Ovary (tissue), 9 donors: ENCODE data around the gene ABCA2. TPM values are rescaled to one million over a fixed set of nuclear protein-coding genes. Genes with fewer than 3 reads are reported as not detected.

Source experiments
- DNase-seq, 5 donors: peaks; one replicate each; pipeline ENCODE4 v3.0.0-alpha.2; 2019 to 2020
- H3K27ac ChIP-seq, 2 donors: fragments of 200-600 bp; one replicate each; pipeline versions ENCODE4 v1.5.1 to v1.8.0; 2019 to 2022
- H3K27me3 ChIP-seq: fragments of 200-600 bp; one replicate; pipeline ENCODE4 v1.8.0; 2022
- H3K36me3 ChIP-seq: fragments of 200-600 bp; sonication (generic); one replicate; pipeline ENCODE4 v1.5.1; 2019
- H3K4me1 ChIP-seq: one replicate; pipeline ENCODE4 v1.8.1; 2013; ENCODE audit warnings: mild to moderate bottlenecking, moderate library complexity; ENCODE audit not compliant: insufficient read depth
- H3K4me3 ChIP-seq: fragments of 200-600 bp; sonication (generic); one replicate; pipeline ENCODE4 v1.5.1; 2017
- H3K9me3 ChIP-seq, 2 donors: fragments of 200-600 bp in 1 of 2; sonication (generic) in 1 of 2; one replicate each; pipeline versions ENCODE4 v1.5.1 to v1.8.1; 2013 to 2019; ENCODE audit warnings: mild to moderate bottlenecking in 1 of 2, moderate library complexity in 1 of 2
- CTCF ChIP-seq, 3 donors: fragments of 450-650 bp in 2 of 3; fragments of 200-600 bp in 1 of 3; IDR thresholded peaks; one replicate each; pipeline versions ENCODE4 v1.5.1 to v1.8.0; 2016 to 2022; ENCODE audit warnings: antibody characterized with exemption in 3 of 3, mild to moderate bottlenecking in 1 of 3
- EP300 ChIP-seq: sonication (generic); formaldehyde crosslinking; IDR thresholded peaks from one replicate; pipeline ENCODE4 v1.6.1; 2017; ENCODE audit warnings: antibody characterized with exemption
- POLR2A ChIP-seq: fragments of 450-650 bp; IDR thresholded peaks from one replicate; pipeline ENCODE4 v1.6.1; 2017; ENCODE audit warnings: antibody characterized with exemption, mild to moderate bottlenecking, moderate library complexity
- WGBS, 3 donors: extraction: QIAGEN DNeasy Blood & Tissue Kit in 1 of 3; methylation state at CpG; one replicate each; pipeline versions ENCODE4 v1.1.5 to v1.1.7; 2013 to 2017; 5-methylcytosine and 5-hydroxymethylcytosine counted together
- intact Hi-C, 4 donors: fragments of 100-400 bp; cut with DNase I; formaldehyde crosslinking; loops; one replicate each; pipeline versions ENCODE4 v1.11.0 to v1.15.1; 2022 to 2023
- polyA plus RNA-seq, 2 donors: library from polyadenylated mRNA; stranded (reverse); fragments of 200-250 nt in 1 of 2; fragments of 350-450 nt in 1 of 2; fragmentation: Illumina TruSeq in 1 of 2; extraction: RNeasy Lipid Tissue Mini Kit (QIAGEN cat#74804) in 1 of 2; gene quantifications; one replicate each; pipeline ENCODE4 v1.2.3, GENCODE V29; 2013 to 2014
- total RNA-seq, 7 donors: library from RNA; depleted of rRNA in 2 of 7; stranded (reverse); fragments of >200 nt in 2 of 7; fragmentation: NEBNext Ultra II Directional in 3 of 7; extraction: Animal tissue kit (Norgen Biotek cat#: 25700) in 3 of 7; gene quantifications; one replicate each; pipeline versions ENCODE4 v1.1.0 to v1.2.4, GENCODE V29; 2016 to 2023
- donor health status: DM: no; HTN: no; CAD: no; lungs with moderate emphysema.
- donor health status: DM: no; HTN: no; CAD: no.
- donor health status: Bipolar disorder and iron deficiency.
- donor health status: DM: yes; HTN: yes; CAD: no.
- donor health status: DM: no; HTN: no; CAD: no.
- donor health status: DM: yes; HTN: yes; CAD: no.

ABCA2 gene
- total and polyA plus RNA-seq, 9 donors: 2.0 to 26.9 (median 12.3) TPM

- 86 to 87% (median 86%) methylated on average over 15 to 17 of the region's 17 CpGs for WGBS, 3 donors
- peaks cover 6% of the 10 kb centered on the region for H3K27me3 ChIP-seq
- no peak overlapping the region for H3K27ac ChIP-seq
- H3K36me3 ChIP-seq: no peaks in the 10 kb centered on the region
- no peaks in the 10 kb centered on the region for H3K9me3 ChIP-seq
- H3K4me1 ChIP-seq: peaks cover 24% of the 10 kb centered on the region
- TF ChIP-seq EP300: no peak
- TF ChIP-seq CTCF (IDR thresholded peaks at IDR 0.05): no peak
- TF ChIP-seq POLR2A: no peak
- no peak for DNase-seq
- intact Hi-C loops: no loop called here
- H3K4me3 ChIP-seq: no peak overlapping the region
These were observed 23.2 kb upstream of the ABCA2 start for GRCh38 chr9:137051145-137051724.

GRCh38 chr9:137050570-137050969, 22.5 kb upstream of the ABCA2 start:
- Histone ChIP-seq H3K4me1 (peaks cover 22% of the 10 kb centered on the region), H3K27me3 (peaks cover 6% of the 10 kb centered on the region), H3K4me3 (no peak overlapping the region), H3K9me3 (no peaks in the 10 kb centered on the region), H3K36me3 (no peaks in the 10 kb centered on the region), H3K27ac (no peak overlapping the region)
- intact Hi-C loops: no loop called here
- 71 to 84% (median 83%) methylated on average over 5 of the region's 5 CpGs for WGBS, 3 donors
- TF ChIP-seq CTCF (IDR thresholded peaks at IDR 0.05) (no peak), EP300 (no peak), POLR2A (no peak)
- no peak for DNase-seq

- H3K4me1 ChIP-seq: peaks cover 19% of the 10 kb centered on the region
- no peaks in the 10 kb centered on the region for H3K9me3 ChIP-seq
- DNase-seq: peak in 3 of 5 donors; percentile 58 to 71 (median 58)
- H3K4me3 ChIP-seq: no peak overlapping the region
- peaks cover 6% of the 10 kb centered on the region for H3K27me3 ChIP-seq
- no peaks in the 10 kb centered on the region for H3K36me3 ChIP-seq
- H3K27ac ChIP-seq: no peak overlapping the region
- WGBS, 3 donors: 37 to 54% (median 40%) methylated on average over 38 of the region's 38 CpGs
- intact Hi-C loops: loop anchor here in 1 of 4 donors (2.0 kb wide), 1 partner anchor 15 kb away; no protein-coding TSS in a partner anchor
- TF ChIP-seq EP300: no peak
- peak in 1 of 3 donors; percentile 22 for TF ChIP-seq CTCF (IDR thresholded peaks at IDR 0.05)
These were observed 21.8 kb upstream of the ABCA2 start for GRCh38 chr9:137049544-137050449.

GRCh38 chr9:137048655-137049543, 20.9 kb upstream of the ABCA2 start:
- 29 to 53% (median 40%) methylated on average over 29 to 72 of the region's 72 CpGs for WGBS, 3 donors
- TF ChIP-seq CTCF (IDR thresholded peaks at IDR 0.05) (no peak), POLR2A (no peak), EP300 (no peak)
- H3K4me1 ChIP-seq: peaks cover 11% of the 10 kb centered on the region
- H3K9me3 ChIP-seq: no peaks in the 10 kb centered on the region
- H3K27ac ChIP-seq: no peak overlapping the region
- H3K4me3 ChIP-seq: no peak overlapping the region
- no peaks in the 10 kb centered on the region for H3K36me3 ChIP-seq
- no peak for DNase-seq
- intact Hi-C loops: loop anchor here in 1 of 4 donors (2.0 kb wide), 1 partner anchor 16 kb away; no protein-coding TSS in a partner anchor
- H3K27me3 ChIP-seq: peaks cover 6% of the 10 kb centered on the region
